MM.1S (cell line): Measurements from ENCODE around the gene SYNJ1.
A peak's percentile ranks its signal among the peaks of the same experiment; 100 is the strongest.

Source experiments
- DNase-seq: peaks from one replicate; pipeline ENCODE4 v3.0.0-alpha.2; 2015
- H2AFZ ChIP-seq: fragments of 300-600 bp; sonication (generic); 2 replicates; pipeline ENCODE4 v1.6.0; 2016; ENCODE audit warnings: antibody characterized with exemption, low read length
- H3F3A ChIP-seq: fragments of 300-600 bp; sonication (generic); 2 replicates; pipeline ENCODE4 v1.6.1; 2016; ENCODE audit warnings: mild to moderate bottlenecking, antibody characterized with exemption, low read length, moderate library complexity, mixed read lengths; ENCODE audit not compliant: insufficient read depth
- H3K27ac ChIP-seq: fragments of 300-600 bp; sonication (generic); 2 replicates; pipeline ENCODE4 v1.5.1; 2016; ENCODE audit warnings: mild to moderate bottlenecking, low read length
- H3K27me3 ChIP-seq: fragments of 300-600 bp; sonication (generic); replicated peaks from 2 replicates; pipeline ENCODE4 v1.6.0; 2016; ENCODE audit warnings: low read length; ENCODE audit not compliant: insufficient read depth
- H3K36me3 ChIP-seq: fragments of 300-600 bp; sonication (generic); replicated peaks from 2 replicates; pipeline ENCODE4 v1.6.1; 2016; ENCODE audit warnings: mild to moderate bottlenecking, low read length, mixed read lengths; ENCODE audit not compliant: insufficient read depth
- H3K4me1 ChIP-seq: fragments of 300-600 bp; sonication (generic); 2 replicates; pipeline ENCODE4 v1.6.1; 2016; ENCODE audit warnings: low read length, mixed read lengths
- H3K4me2 ChIP-seq: fragments of 300-600 bp; sonication (generic); 2 replicates; pipeline ENCODE4 v1.6.0; 2016; ENCODE audit warnings: low read depth, low read length
- H3K4me3 ChIP-seq: fragments of 300-600 bp; sonication (generic); 2 replicates; pipeline ENCODE4 v1.5.1; 2016; ENCODE audit warnings: low read length, mixed read lengths
- H3K79me2 ChIP-seq: fragments of 300-600 bp; sonication (generic); 2 replicates; pipeline ENCODE4 v1.6.1; 2016; ENCODE audit warnings: mixed run types, low read length, mixed read lengths
- H3K9ac ChIP-seq: fragments of 300-600 bp; sonication (generic); 2 replicates; pipeline ENCODE4 v1.6.1; 2016; ENCODE audit warnings: low read length, mixed read lengths
- H3K9me2 ChIP-seq: fragments of 300-600 bp; sonication (generic); replicated peaks from 2 replicates; pipeline ENCODE4 v1.6.1; 2016; ENCODE audit warnings: mild to moderate bottlenecking, low read length, mixed read lengths; ENCODE audit not compliant: insufficient read depth
- H3K9me3 ChIP-seq: fragments of 300-600 bp; sonication (generic); replicated peaks from 2 replicates; pipeline ENCODE4 v1.6.1; 2016; ENCODE audit warnings: mild to moderate bottlenecking, low read length, mixed read lengths; ENCODE audit not compliant: insufficient read depth
- H4K20me1 ChIP-seq: fragments of 300-600 bp; sonication (generic); 2 replicates; pipeline ENCODE4 v1.6.1; 2016; ENCODE audit warnings: mild to moderate bottlenecking, low read length, moderate library complexity, mixed read lengths; ENCODE audit not compliant: insufficient read depth
- CTCF ChIP-seq: fragments of 300-600 bp; sonication (generic); IDR thresholded peaks from 2 replicates; pipeline ENCODE4 v1.5.1; 2016; ENCODE audit warnings: antibody characterized with exemption, low read length, mixed read lengths
- EZH2 ChIP-seq: fragments of 300-600 bp; sonication (generic); optimal IDR thresholded peaks from 2 replicates; pipeline ENCODE3; 2017; ENCODE audit warnings: low read depth, mild to moderate bottlenecking, antibody characterized with exemption, low read length, mixed read lengths
- EZH2phosphoT487 ChIP-seq: fragments of 300-600 bp; sonication (generic); IDR thresholded peaks from 2 replicates; pipeline ENCODE4 v1.6.1; 2018; ENCODE audit warnings: antibody characterized with exemption, low read length

Gene SYNJ1

GRCh38 chr21:32713726-32714125 is 14.1 kb downstream of the SYNJ1 start:
- Histone ChIP-seq H3K79me2 (peaks cover 14% of the 10 kb centered on the region; the same call in 1 of the 2 replicates), H3K4me3 (no peak overlapping the region), H3K27ac (no peak overlapping the region), H3K9me3 (no peaks in the 10 kb centered on the region; the same call in 1 of the 2 replicates), H2AFZ (no peak overlapping the region), H4K20me1 (peaks cover under 1% of the 10 kb centered on the region; the same call in 1 of the 2 replicates), H3K4me1 (peaks cover 15% of the 10 kb centered on the region), H3K4me2 (no peak overlapping the region), H3K27me3 (no peaks in the 10 kb centered on the region), H3K36me3 (no peaks in the 10 kb centered on the region), H3K9me2 (no peaks in the 10 kb centered on the region), H3K9ac (no peak overlapping the region), H3F3A (peaks cover 14% of the 10 kb centered on the region)
- TF ChIP-seq EZH2: no peak
- no peak for TF ChIP-seq EZH2phosphoT487
- TF ChIP-seq CTCF: no peak
- no peak for DNase-seq

- Histone ChIP-seq H3K79me2 (peaks cover 8% of the 10 kb centered on the region; the same call in 1 of the 2 replicates), H4K20me1 (peaks cover 6% of the 10 kb centered on the region; the same call in 1 of the 2 replicates), H3K9me2 (no peaks in the 10 kb centered on the region), H3F3A (peaks cover 14% of the 10 kb centered on the region), H3K4me2 (no peak overlapping the region), H3K36me3 (no peaks in the 10 kb centered on the region), H3K9me3 (no peaks in the 10 kb centered on the region; the same call in 1 of the 2 replicates), H3K4me1 (peaks cover 15% of the 10 kb centered on the region), H3K4me3 (no peak overlapping the region), H2AFZ (no peak overlapping the region), H3K27ac (no peak overlapping the region), H3K27me3 (no peaks in the 10 kb centered on the region), H3K9ac (no peak overlapping the region)
- TF ChIP-seq EZH2: no peak
- no peak for TF ChIP-seq CTCF
- TF ChIP-seq EZH2phosphoT487: no peak
- no peak for DNase-seq
These were observed 15.2 kb downstream of the SYNJ1 start for GRCh38 chr21:32712641-32713040.

GRCh38 chr21:32712043-32712442 is 15.8 kb downstream of the SYNJ1 start:
- no peaks in the 10 kb centered on the region for H3K27me3 ChIP-seq
- peaks cover 15% of the 10 kb centered on the region for H3K4me1 ChIP-seq
- H4K20me1 ChIP-seq: peaks cover 6% of the 10 kb centered on the region; the same call in 1 of the 2 replicates
- no peaks in the 10 kb centered on the region for H3K36me3 ChIP-seq
- DNase-seq: peak; percentile 90
- no peaks in the 10 kb centered on the region for H3K9me2 ChIP-seq
- TF ChIP-seq CTCF (no peak), EZH2phosphoT487 (no peak)
- H3K27ac ChIP-seq: no peak overlapping the region
- H3F3A ChIP-seq: peaks cover 14% of the 10 kb centered on the region
- no peaks in the 10 kb centered on the region; the same call in 1 of the 2 replicates for H3K9me3 ChIP-seq
- peak overlapping the region; percentile 10 for H3K4me2 ChIP-seq
- H2AFZ ChIP-seq: no peak overlapping the region
- peaks cover 6% of the 10 kb centered on the region; the same call in 1 of the 2 replicates for H3K79me2 ChIP-seq
- H3K4me3 ChIP-seq: no peak overlapping the region
- H3K9ac ChIP-seq: no peak overlapping the region
